ENCODE data around the gene PIGX. TPM values are rescaled to one million over a fixed set of nuclear protein-coding genes. Genes with fewer than 3 reads are reported as not detected.

The PIGX gene
- total and polyA plus RNA-seq, 2 donors (not counting 1 experiment from before 2014, with no cell fraction given), result 4.9 to 21.5 TPM

DNA sequence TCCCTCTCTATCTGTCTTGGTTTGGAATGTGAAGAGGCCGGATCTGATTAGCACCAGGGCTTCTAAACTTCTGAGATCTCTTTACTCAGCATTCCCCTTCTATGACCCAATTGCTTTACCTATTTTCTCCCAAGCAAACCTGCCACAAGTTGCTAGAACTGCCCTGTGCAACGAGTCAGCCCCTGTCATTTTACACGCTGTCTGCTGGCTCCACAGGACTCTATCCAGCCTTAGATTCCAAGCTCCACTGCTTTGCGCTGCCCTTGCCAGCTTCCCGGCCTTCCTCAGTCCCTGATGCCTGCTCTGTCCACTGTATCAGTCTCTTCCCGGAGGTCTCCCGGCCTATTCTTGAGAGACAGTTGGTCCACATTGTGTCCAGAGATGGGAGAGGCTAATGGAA, 12.4 kb upstream of the PIGX start:
- H3K36me3 ChIP-seq (replicated peaks in 1 of 2; ENCODE audit: control extremely low read depth in 1 of 2, control insufficient read depth in 1 of 2, extremely low read depth in 1 of 2, insufficient read depth in 2 of 2, low read length in 1 of 2), result no peaks in the 10 kb centered on the region
- ChIA-PET POLR2A (interaction anchor here (0.6 kb wide), 1 partner anchor 605 kb away, joined by 5 read pairs; no protein-coding TSS in a partner anchor), CTCF (no interaction called here)
- Mint-ChIP-seq H3K27me3 (no peaks in the 10 kb centered on the region), H3K9me3 (ENCODE audit: insufficient read depth) (no peaks in the 10 kb centered on the region), H3K27ac (no peak overlapping the region), H3K4me1 (peaks cover 13% of the 10 kb centered on the region), H3K4me3 (no peak overlapping the region)
- WGBS (ENCODE audit: insufficient coverage), result 97% methylated on average over 7 of the region's 7 CpGs
- H3K27me3 ChIP-seq (replicated peaks in 1 of 4; ENCODE audit: control extremely low read depth in 1 of 4, control insufficient read depth in 3 of 4, insufficient read depth in 4 of 4, low read length in 3 of 4), result no peaks in the 10 kb centered on the region
- H3K4me1 ChIP-seq (ENCODE audit: control insufficient read depth in 2 of 2, insufficient read depth in 2 of 2, low read length in 2 of 2), result peaks cover 0 to 5% of the 10 kb centered on the region in 2 donors
- H3K4me3 ChIP-seq (ENCODE audit: control extremely low read depth in 1 of 5, extremely low read depth in 1 of 5, insufficient read depth in 1 of 5, low read depth in 2 of 5, low read length in 4 of 5), result no peak overlapping the region
- no peak for ATAC-seq (ENCODE audit: low read depth)
- no peak overlapping the region for H3K4me2 ChIP-seq (replicated peaks; ENCODE audit: low read depth, low read length, poor library complexity, severe bottlenecking)
- DNase-seq, result no peak
- H3K27ac ChIP-seq (ENCODE audit: low read length in 2 of 2), result no peak overlapping the region
- H2AFZ ChIP-seq (ENCODE audit: insufficient read depth, low read depth, low read length, poor library complexity, severe bottlenecking), result no peak overlapping the region
- TF ChIP-seq, protein P1, sequence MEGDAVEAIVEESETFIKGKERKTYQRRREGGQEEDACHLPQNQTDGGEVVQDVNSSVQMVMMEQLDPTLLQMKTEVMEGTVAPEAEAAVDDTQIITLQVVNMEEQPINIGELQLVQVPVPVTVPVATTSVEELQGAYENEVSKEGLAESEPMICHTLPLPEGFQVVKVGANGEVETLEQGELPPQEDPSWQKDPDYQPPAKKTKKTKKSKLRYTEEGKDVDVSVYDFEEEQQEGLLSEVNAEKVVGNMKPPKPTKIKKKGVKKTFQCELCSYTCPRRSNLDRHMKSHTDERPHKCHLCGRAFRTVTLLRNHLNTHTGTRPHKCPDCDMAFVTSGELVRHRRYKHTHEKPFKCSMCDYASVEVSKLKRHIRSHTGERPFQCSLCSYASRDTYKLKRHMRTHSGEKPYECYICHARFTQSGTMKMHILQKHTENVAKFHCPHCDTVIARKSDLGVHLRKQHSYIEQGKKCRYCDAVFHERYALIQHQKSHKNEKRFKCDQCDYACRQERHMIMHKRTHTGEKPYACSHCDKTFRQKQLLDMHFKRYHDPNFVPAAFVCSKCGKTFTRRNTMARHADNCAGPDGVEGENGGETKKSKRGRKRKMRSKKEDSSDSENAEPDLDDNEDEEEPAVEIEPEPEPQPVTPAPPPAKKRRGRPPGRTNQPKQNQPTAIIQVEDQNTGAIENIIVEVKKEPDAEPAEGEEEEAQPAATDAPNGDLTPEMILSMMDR (IDR thresholded peaks at IDR 0.05), result no peak
- no peak for TF ChIP-seq EZH2 (IDR thresholded peaks at IDR 0.05; ENCODE audit: borderline replicate concordance, insufficient read depth, low read depth, low read length, poor library complexity, severe bottlenecking)
- no peak overlapping the region for H3K9ac ChIP-seq (ENCODE audit: low read length)
- intact Hi-C loops (cut with micrococcal nuclease), result no loop called here
- no peaks in the 10 kb centered on the region for H4K20me1 ChIP-seq (ENCODE audit: control insufficient read depth, insufficient read depth, low read length, poor library complexity, severe bottlenecking)
- no peaks in the 10 kb centered on the region for H3K79me2 ChIP-seq (ENCODE audit: control insufficient read depth, insufficient read depth, low read length)
- peaks cover 0 to 8% (median 0%) of the 10 kb centered on the region in 3 donors for H3K9me3 ChIP-seq (ENCODE audit: control extremely low read depth in 1 of 3, control insufficient read depth in 2 of 3, insufficient read depth in 1 of 3, low read length in 2 of 3)

DNA sequence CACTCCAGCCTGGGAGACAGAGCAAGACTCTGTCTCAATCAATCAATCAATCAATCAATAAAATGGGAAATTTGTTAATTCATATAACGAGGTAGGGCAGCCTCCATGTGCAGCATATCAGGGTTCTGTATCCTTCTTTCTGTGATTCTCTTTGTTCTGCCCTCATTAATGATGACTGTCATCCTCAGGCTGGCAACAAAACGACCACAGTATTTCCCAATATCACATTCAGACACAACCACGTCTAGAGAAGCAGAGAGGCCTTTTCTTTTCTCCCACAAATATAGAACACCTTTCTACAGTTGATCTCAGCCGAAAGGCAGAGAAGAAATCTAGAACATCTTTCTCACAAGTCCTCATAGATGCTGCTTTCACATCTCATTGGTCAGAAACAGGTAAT, 11.4 kb upstream of the PIGX start:
- peaks cover 12% of the 10 kb centered on the region for H3K4me1 Mint-ChIP-seq
- H3K27me3 Mint-ChIP-seq, result no peaks in the 10 kb centered on the region
- no peak overlapping the region for H3K9ac ChIP-seq (ENCODE audit: low read length)
- H3K4me3 ChIP-seq (ENCODE audit: control extremely low read depth in 1 of 5, extremely low read depth in 1 of 5, insufficient read depth in 1 of 5, low read depth in 2 of 5, low read length in 4 of 5), result no peak overlapping the region
- H3K9me3 ChIP-seq (ENCODE audit: control extremely low read depth in 1 of 3, control insufficient read depth in 2 of 3, insufficient read depth in 1 of 3, low read length in 2 of 3), result peaks cover 0 to 3% (median 0%) of the 10 kb centered on the region in 3 donors
- no peak overlapping the region for H3K27ac ChIP-seq (ENCODE audit: low read length in 2 of 2)
- DNase-seq (no peak), ATAC-seq (ENCODE audit: low read depth) (no peak)
- WGBS (ENCODE audit: insufficient coverage), result 91% methylated on average over 4 of the region's 4 CpGs
- H4K20me1 ChIP-seq (ENCODE audit: control insufficient read depth, insufficient read depth, low read length, poor library complexity, severe bottlenecking), result no peaks in the 10 kb centered on the region
- intact Hi-C loops (cut with micrococcal nuclease), result no loop called here
- no peak overlapping the region for H2AFZ ChIP-seq (ENCODE audit: insufficient read depth, low read depth, low read length, poor library complexity, severe bottlenecking)
- H3K4me3 Mint-ChIP-seq, result no peak overlapping the region
- no peaks in the 10 kb centered on the region for H3K4me1 ChIP-seq (ENCODE audit: control insufficient read depth in 2 of 2, insufficient read depth in 2 of 2, low read length in 2 of 2)
- no peak overlapping the region for H3K27ac Mint-ChIP-seq
- TF ChIP-seq, protein P1 (IDR thresholded peaks at IDR 0.05), result no peak
- no peak for TF ChIP-seq EZH2 (IDR thresholded peaks at IDR 0.05; ENCODE audit: borderline replicate concordance, insufficient read depth, low read depth, low read length, poor library complexity, severe bottlenecking)
- CTCF ChIA-PET, result no interaction called here
- H3K79me2 ChIP-seq (ENCODE audit: control insufficient read depth, insufficient read depth, low read length), result no peaks in the 10 kb centered on the region
- H3K27me3 ChIP-seq (replicated peaks in 1 of 4; ENCODE audit: control extremely low read depth in 1 of 4, control insufficient read depth in 3 of 4, insufficient read depth in 4 of 4, low read length in 3 of 4), result no peaks in the 10 kb centered on the region
- H3K4me2 ChIP-seq (replicated peaks; ENCODE audit: low read depth, low read length, poor library complexity, severe bottlenecking), result no peak overlapping the region
- no peaks in the 10 kb centered on the region for H3K36me3 ChIP-seq (replicated peaks in 1 of 2; ENCODE audit: control extremely low read depth in 1 of 2, control insufficient read depth in 1 of 2, extremely low read depth in 1 of 2, insufficient read depth in 2 of 2, low read length in 1 of 2)
- POLR2A ChIA-PET, result interaction anchor here (0.6 kb wide), 1 partner anchor 144 kb away, joined by 6 read pairs; no protein-coding TSS in a partner anchor
- H3K9me3 Mint-ChIP-seq (ENCODE audit: insufficient read depth), result no peaks in the 10 kb centered on the region

All from B cell (primary cell).